ENCODE data around the gene CDK11A. TPM values are rescaled to one million over a fixed set of nuclear protein-coding genes. Genes with fewer than 3 reads are reported as not detected.
"Not testable (repeated sequence)": the region's sequence is repeated elsewhere in the genome, so short reads cannot be mapped to it uniquely, and the experiment has no call there.

Gene CDK11A
- total RNA-seq, 1 experiment from 2014 or later = 3.7 TPM

DNA sequence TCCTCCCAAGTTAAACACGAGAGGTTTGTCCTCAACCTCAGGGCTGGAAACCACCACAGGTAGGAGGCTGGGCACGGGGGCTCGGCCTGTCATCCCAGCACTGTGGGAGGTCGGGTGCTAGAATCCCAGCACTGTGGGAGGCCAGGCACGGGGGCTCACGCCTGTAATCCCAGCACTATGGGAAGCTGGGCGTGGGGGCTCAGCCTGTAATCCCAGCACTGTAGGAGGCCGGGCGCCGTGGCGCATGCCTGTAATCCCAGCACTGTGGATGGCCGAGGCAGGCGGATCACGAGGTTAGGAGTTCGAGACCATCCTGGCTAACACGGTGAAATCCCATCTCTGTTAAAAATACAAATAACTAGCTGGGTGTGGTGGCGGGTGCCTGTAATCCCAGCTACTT, 6.7 kb upstream of the CDK11A start:
- DNase-seq (ENCODE audit: low read depth) = no peak
- in situ Hi-C loops (cut with HindIII; ENCODE audit: low pct_unique_long_range_greater_than_20kb, low sequenced_read_pairs) = no loop called here

DNA sequence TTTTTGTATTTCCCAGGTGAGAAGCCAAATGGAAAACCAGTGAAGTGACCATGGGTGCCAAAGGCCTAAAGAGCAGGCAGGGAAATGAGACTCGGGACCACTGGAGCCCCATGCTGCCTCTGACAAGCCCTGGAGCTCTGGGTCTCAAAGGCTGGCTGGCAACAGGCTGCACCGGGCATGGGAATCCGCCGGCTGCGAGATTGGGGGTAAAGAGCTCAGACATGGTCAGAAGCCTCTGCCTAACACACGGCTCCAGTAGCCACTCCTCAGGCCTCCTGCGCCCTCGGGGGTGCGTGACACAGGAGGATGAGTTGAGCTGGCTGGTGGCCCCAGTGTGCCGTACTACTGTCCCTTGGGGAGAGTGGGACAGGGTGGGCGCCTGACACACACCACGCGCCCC, 6.1 kb upstream of the CDK11A start:
- DNase-seq (ENCODE audit: low read depth); in situ Hi-C loops (cut with HindIII; ENCODE audit: low pct_unique_long_range_greater_than_20kb, low sequenced_read_pairs): not testable (repeated sequence)

DNA sequence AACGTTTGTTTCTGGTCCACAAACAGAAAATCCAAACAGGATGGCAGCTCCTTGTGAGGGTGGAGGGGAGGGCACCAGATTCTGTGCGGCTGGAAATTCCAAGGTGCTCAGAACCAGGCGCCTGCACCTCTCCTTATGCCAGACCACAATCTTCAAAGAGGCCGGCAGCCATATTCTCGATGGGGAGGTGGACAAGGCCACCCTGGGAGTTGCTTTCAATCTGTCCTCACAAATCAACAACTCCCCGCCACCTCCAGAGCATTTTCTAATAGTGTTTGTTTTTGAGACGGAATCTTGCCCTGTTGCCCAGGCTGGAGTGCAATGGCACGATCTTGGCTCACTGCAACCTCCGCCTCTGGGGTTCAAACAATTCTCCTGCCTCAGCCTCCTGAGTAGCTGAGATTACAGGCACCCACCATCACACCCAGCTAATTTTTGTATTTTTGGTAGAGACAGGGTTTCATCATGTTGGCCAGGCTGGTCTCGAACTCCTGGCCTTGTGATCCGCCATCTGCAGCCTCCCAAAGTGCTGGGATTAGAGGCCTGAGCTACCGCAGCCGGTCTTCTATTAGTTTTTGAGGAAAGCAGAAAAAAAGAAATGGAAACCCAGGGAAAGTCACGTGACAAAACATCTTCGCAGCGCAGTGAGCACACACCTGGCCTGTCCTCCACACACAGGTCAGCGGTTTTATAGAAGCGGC, 5.1 kb upstream of the CDK11A start:
- in situ Hi-C loops (cut with HindIII; ENCODE audit: low pct_unique_long_range_greater_than_20kb, low sequenced_read_pairs); DNase-seq (ENCODE audit: low read depth): not testable (repeated sequence)

DNA sequence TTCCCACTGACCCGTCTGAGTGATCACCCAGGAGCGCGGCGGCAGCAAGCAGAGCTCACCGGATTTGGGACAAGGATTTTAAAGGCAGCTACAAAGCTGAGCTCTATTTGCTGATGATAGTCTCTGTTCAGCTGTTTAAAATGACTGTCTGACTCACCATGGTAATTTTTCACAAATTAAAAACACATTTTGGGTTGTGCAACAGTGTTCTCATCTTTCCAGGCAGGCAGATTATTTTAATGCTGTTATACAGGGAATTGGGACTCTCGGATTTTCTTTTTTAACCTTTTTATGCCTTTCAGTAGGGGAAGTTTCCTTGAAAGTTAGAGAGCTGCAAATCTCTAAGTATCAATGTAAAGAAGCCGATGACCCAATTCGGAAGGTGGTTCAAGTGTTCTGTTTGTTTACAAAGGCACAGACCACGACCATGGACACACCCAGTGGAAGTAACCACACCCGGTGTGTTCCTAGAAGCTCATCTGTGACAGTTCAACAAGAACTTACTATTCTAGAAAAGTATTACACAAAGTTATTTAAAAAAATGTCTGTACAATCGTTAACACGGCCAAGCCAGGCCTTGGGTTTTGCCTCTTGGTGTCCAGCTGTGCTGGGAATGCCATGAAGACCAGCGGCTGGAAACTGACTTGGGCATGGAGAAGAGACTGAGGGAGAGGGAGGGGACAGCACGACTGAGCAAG, 4.3 kb upstream of the CDK11A start:
- in situ Hi-C loops (cut with HindIII; ENCODE audit: low pct_unique_long_range_greater_than_20kb, low sequenced_read_pairs); DNase-seq (ENCODE audit: low read depth): not testable (repeated sequence)

DNA sequence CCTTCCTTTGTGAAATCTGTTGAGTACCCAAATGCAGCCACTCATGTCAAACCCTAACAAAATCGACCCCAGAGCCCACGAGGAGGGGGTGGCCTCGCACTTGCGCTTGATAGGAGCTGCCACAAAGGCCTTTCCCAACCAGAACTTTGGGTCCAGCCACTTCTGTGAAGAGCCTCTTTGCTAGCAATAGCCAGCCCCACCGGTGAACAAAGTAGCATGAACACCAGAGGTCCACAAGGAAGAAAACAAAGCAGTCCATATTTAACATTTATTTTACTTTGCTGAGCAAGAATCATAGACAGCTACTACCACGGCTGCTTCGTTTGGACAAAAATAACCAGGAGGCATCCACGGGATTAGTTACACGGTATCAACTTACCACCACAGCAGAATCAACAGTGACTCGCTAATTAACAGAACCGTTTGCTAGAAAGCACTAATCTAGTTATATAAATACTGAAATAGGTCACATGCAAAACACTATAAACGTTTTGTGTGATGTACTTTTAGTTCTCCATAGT, 3.0 kb upstream of the CDK11A start:
- DNase-seq (ENCODE audit: low read depth); in situ Hi-C loops (cut with HindIII; ENCODE audit: low pct_unique_long_range_greater_than_20kb, low sequenced_read_pairs): not testable (repeated sequence)

DNA sequence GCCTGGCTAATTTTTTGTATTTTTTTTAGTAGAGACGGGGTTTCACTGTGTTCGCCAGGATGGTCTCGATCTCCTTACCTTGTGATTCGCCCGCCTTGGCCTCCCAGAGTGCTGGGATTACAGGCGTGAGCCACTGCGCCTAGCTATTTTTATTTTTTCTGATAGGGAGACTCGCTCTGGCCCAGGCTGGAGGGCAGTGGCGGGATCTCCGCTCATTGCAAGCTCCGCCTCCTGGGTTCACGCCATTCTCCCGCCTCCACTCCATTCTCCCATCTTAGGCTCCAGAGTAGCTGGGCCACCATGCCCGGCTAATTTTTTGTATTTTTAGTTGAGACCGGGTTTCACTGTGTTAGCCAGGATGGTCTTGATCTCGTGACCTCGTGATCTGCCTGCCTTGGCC, 1.9 kb upstream of the CDK11A start:
- DNase-seq (ENCODE audit: low read depth) = not testable (repeated sequence)

DNA sequence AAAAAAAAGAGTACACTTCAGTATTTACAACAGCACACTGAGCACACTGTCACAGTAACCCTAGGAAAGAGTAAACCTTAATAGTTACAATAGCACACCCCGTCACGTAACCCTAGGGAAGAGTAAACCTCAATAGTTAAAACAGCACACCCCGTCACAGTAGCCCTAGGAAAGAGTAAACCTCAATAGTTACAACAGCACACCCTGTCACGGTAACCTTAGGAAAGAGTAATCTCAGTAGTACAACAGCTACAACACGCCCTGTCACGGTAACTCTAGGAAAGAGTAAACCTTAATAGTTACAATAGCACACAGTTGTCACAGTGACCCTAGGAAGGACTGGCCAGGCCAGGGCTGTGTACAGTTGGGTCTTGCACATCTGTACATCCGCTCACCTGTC, 3.0 kb downstream of the CDK11A start:
- in situ Hi-C loops (cut with HindIII; ENCODE audit: low pct_unique_long_range_greater_than_20kb, low sequenced_read_pairs) = no loop called here
- no peak for DNase-seq (ENCODE audit: low read depth)

More for the DNA sequence above, 1.9 kb upstream of the CDK11A start:
- in situ Hi-C loops (cut with HindIII; ENCODE audit: low pct_unique_long_range_greater_than_20kb, low sequenced_read_pairs) = not testable (repeated sequence)

DNA sequence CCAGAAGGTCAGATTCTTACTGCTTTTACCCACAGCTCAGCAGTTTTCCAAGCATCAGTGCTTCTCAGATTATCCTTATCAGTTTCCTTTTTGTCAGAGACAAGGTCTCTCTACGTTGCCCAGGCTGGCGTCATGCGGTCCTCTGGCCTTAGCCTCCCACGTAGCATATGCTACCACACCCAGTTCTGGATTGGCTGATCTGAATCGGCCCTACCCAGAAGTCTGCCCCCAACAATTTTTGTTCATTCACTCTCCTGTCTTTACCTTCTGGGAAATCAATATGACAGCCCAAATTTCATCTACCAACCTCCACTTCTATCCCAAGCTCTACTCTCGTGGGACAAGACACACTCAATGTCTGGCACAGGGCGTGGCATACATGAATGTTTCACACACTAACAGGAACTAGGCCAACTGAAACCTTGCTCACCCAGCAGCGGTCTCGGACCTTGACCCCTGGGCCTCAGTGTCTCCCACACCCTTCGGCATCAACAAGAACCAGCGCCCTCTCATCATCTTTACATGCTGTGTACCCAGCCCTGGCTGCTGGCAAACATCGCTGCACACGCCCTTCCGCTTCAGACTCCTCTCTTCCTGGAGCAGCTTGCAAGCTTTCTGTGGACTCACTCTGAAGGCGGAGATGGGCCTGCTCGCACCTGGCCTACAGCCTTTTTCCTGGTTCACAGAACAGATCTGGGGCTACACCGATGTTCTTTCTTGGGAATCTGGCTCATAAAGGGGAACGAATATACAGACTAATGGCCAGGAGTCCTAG, 8.9 kb downstream of the CDK11A start:
- DNase-seq (ENCODE audit: low read depth); in situ Hi-C loops (cut with HindIII; ENCODE audit: low pct_unique_long_range_greater_than_20kb, low sequenced_read_pairs): not testable (repeated sequence)

DNA sequence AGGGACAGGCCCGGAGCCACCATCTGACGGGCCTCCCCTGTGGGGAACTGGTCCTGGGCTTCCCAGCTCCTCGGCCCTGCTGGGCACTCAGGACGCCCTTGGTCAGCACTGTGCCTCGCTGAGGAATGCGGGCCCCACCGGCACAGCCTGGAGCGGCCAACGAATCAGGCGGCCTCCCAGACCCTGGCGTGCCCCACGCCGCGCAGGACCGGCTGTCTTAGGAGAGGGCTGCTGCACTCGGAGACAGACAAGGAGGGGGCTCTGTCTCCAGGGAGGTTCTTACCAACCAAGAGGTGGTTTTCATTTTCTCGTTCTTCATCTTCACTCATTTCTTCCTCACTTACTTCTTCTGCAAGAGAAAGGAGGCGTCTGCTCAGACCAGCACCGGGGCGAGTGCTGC, 16.3 kb downstream of the CDK11A start:
- DNase-seq (ENCODE audit: low read depth); in situ Hi-C loops (cut with HindIII; ENCODE audit: low pct_unique_long_range_greater_than_20kb, low sequenced_read_pairs): not testable (repeated sequence)

DNA sequence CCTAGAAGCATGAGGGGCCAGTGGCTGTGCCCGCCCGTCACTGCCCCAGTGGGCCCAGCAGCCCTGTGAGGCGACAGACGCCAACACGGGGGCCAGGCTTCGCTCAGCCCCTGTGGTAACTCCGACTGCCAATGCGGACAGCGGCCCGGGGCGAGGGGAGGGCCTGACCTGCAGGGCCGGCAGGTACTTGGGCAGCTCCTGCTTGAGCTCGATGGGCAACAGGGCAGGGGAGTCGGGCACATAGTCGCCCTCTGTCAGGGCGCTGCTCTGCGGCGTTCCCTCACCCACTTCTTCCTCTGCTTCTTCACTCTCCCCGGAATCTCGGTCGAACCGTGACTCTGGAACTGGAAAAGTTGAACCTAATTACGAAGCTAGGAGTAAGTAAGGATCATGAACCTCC, 16.9 kb downstream of the CDK11A start:
- DNase-seq (ENCODE audit: low read depth); in situ Hi-C loops (cut with HindIII; ENCODE audit: low pct_unique_long_range_greater_than_20kb, low sequenced_read_pairs): not testable (repeated sequence)

DNA sequence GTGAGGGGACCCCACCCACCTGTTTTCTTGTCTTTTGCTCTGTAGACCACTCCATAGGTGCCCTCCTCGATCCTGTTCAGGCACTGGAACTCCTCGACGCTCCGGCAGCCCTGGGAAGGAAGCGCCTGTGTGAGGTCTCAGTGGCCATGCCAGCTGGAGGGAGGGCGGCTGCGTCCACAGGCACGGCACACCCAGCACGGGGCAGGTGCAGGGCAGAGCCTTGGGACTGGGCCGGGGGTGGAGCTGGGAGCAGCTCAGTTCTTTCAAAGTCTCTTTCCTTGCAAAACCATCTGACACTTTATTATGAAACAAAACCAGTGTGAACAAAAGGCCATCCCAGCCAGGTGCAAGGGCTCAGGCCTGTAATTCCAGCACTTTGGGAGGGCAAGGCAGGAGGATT, 18.5 kb downstream of the CDK11A start:
- DNase-seq (ENCODE audit: low read depth); in situ Hi-C loops (cut with HindIII; ENCODE audit: low pct_unique_long_range_greater_than_20kb, low sequenced_read_pairs): not testable (repeated sequence)

DNA sequence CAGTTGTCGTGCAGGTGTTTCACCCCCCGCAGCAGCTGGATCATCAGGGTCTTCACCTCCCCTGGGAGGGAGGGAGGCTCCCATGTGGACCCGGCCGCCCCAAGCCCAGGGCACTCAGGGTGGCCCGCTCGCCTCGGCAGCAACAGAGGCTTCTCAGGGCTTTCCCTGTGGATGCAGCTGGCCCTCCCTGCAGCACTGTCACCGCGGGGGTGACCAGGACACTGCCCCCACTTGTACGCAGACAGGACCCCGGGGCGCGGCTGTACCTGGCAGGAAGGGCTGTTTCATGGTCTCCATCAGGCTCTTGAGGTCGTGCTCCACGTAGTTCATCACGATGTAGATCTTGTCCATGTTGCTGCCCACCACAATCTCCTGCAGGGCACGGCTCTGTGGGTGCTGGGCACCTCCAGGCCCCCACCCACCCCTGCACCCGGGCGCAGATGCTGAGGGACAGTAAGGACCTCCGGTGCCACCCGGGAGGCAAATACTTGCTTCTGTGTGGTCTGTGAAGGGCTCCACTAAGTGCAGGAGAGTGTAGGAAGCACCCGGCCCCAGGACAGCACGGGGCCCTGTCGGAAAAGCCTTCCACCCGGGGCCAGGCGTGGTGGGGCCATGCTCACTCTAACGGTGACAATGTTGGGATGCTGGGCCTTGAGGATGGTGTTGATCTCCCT, 19.7 kb downstream of the CDK11A start:
- DNase-seq (ENCODE audit: low read depth); in situ Hi-C loops (cut with HindIII; ENCODE audit: low pct_unique_long_range_greater_than_20kb, low sequenced_read_pairs): not testable (repeated sequence)

DNA sequence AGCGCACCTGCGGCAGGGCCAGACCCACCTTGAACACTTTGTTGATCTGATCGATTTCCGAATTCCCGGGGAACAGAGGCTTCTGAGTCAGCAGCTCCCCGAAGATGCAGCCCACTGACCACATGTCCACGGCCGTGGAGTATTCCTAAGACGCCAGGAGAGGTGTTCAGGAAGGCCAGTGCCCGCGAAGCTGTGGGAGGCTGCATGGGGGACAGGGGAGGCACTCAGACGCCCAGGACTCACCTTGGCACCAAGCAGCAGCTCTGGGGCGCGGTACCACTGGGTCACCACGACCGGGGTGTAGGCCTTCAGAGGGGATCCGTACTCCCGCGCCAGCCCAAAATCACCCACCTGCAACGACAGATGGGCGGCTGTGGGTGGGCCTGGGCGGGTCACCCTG, 20.4 kb downstream of the CDK11A start:
- no peak for DNase-seq (ENCODE audit: low read depth)
- in situ Hi-C loops (cut with HindIII; ENCODE audit: low pct_unique_long_range_greater_than_20kb, low sequenced_read_pairs) = no loop called here

DNA sequence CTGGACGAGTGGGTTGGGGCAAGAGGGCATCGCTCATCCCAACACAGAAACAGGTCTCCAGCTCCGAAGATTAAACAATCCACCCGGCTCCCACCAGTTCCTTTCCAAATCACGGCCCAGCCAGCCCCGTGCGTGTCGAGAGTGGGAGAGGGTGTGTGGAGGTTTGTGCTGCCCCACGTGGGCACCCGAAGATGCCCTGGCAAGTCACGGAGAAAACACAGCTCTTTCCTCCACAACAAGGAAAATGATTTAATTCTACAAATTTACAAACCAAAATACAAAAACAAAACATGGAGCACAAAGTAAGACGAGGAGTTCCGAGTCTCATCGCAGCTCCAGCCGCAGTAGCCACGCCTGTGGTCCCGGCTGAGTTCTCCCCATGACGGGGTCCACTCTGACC, 21.7 kb downstream of the CDK11A start:
- in situ Hi-C loops (cut with HindIII; ENCODE audit: low pct_unique_long_range_greater_than_20kb, low sequenced_read_pairs); DNase-seq (ENCODE audit: low read depth): not testable (repeated sequence)

DNA sequence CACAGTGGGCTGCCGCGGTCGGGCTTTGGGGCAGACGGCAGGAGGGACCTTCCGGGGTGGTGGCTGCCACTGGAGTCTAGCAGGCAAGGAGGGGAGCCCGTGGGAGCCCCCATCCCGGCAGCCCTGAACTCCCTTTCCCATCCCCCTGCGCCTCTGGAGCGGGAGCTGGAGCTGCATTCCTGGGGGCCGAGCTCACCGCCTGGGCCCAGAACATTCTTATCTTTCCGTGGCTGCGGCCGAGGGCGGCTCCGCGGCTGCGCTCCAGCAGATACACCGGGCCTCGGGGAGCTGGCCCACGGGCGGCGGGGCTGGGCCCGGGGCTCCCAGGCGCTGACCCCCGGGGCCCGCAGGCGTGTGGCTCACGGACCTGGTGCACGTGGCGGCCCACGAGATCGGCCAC, 23.6 kb downstream of the CDK11A start:
- DNase-seq (ENCODE audit: low read depth); in situ Hi-C loops (cut with HindIII; ENCODE audit: low pct_unique_long_range_greater_than_20kb, low sequenced_read_pairs): not testable (repeated sequence)

DNA sequence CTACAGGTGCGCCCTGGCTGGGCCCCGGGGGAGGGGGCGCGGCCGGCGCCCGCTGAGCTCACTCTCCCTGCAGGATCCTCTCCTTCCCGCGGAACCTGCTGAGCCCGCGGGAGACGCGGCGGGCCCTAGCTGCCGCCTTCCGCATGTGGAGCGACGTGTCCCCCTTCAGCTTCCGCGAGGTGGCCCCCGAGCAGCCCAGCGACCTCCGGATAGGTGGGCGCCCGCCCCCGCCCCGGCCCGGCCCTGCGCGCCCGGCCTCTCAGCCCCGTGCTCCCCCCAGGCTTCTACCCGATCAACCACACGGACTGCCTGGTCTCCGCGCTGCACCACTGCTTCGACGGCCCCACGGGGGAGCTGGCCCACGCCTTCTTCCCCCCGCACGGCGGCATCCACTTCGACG, 24.1 kb downstream of the CDK11A start:
- in situ Hi-C loops (cut with HindIII; ENCODE audit: low pct_unique_long_range_greater_than_20kb, low sequenced_read_pairs); DNase-seq (ENCODE audit: low read depth): not testable (repeated sequence)

DNA sequence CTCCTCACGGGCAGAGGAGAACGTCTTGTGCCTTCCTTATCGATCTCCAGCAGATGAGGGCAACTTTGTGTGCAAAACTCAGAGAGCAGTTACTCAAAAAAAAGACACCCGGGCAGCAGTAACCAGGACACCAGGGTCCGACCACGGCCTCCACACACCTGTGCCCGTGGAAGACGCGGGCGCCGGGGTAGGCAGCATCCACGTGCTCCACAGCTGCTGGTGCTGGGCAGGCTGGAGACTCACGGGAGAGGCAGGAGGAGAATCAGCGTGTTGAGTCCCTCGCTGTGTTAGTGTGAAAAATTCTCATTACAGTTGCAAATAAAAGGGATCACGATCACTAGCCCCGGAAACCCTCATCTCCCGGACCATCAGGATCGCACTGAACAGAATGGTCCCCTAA, 25.1 kb downstream of the CDK11A start:
- in situ Hi-C loops (cut with HindIII; ENCODE audit: low pct_unique_long_range_greater_than_20kb, low sequenced_read_pairs); DNase-seq (ENCODE audit: low read depth): not testable (repeated sequence)

All from Caki2 (cell line).